Hindlimb muscle (tissue), 1 donor: ENCODE results near the gene TBXAS1. TPM values are rescaled to one million over a fixed set of nuclear protein-coding genes. Genes with fewer than 3 reads are reported as not detected.
"Not testable (repeated sequence)": the region's sequence is repeated elsewhere in the genome, so short reads cannot be mapped to it uniquely, and the experiment has no call there.

Experiments used
- DNase-seq: peaks from one replicate; pipeline ENCODE4 v3.0.0-alpha.2; 2013
- polyA plus RNA-seq: library from polyadenylated mRNA; unstranded; fragments of 120-200 nt; gene quantifications from one replicate; pipeline ENCODE4 v1.2.1, GENCODE V29; 2013; ENCODE audit not compliant: insufficient read length

Gene TBXAS1
- polyA plus RNA-seq, 1 donor, result 6.4 TPM

DNA sequence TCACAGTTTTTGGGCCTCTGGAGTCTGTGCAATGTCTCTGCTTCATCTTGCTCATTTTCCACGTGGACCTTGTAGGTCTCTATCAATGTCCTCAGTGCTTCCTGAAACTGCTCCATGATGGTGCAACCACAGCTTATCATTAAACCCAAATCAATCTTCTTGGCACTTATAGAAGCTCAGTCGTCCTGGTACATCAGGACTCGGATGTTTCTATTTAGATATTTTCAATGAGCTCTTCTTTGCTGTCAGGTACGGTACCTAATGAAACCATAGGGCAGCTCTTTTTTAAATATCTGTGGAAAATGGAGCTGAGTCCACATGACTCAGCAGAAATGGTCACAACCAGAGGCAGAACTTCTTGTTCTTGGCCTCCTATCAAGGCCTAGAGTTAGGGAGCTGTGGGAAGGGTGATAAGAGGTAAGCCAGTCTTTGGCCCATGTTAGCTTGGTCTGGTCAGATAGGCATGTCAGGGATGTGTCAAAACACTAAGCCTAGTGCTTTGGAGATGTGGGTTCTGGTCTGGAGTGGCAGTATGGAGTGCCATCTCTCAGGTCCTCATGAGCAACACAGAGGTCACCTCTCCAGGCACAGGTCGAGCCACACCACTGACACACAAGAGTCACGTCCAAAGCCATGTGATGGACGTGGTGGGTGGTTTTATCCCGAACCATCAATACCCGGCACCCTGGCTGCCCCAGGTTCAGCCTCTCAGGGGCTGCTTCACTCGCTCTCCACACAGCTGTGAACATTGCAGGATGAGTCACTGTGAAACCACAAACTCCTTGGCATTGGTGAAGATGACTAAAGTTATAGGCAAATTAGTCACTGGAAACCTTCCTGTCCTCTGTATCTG, 87.0 kb downstream of the TBXAS1 start:
- no peak for DNase-seq

GRCh38 chr7:139916717-139917395, 87.8 kb downstream of the TBXAS1 start:
- DNase-seq, result no peak

- DNase-seq, result no peak
Observed at GRCh38 chr7:139917851-139918250, 88.8 kb downstream of the TBXAS1 start.

DNA sequence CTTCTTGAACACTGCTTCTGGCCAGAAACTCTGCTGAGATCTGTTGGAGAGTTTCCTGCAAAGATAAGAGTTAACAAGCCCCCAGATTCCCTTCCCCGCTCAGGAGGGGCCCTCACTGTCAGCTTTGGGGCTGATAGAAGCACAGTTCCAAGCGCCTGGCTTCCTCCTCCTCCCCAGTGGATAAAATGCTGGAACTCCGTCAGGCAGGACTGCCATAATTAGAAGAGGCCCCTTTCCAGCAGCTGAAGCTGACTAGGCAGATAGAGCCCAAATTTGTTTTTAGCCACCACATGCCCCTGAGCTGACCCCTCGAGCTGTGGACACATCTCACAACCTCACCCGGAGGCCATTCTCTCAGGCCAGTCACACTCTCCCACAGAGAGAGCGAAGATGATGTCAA, 89.4 kb downstream of the TBXAS1 start:
- peak; percentile 34 for DNase-seq

DNA sequence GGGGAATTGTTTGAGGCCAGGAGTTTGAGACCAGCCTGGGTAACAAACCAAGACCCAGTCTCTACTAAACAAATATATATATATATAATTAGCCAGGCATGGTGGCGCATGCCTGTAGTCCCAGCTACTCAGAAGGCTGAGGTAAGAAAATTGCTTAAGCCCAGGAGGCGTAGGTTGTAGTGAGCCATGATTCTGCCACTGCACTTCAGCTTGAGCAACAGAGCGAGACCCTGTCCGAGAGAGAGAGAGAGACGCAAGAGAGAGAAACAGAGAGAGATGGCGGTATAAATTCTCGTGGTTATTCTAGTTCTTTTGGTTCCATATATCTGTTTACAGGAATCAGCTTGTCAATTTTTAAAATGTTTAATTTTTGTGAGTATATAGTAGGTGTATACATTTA, 94.0 kb downstream of the TBXAS1 start:
- no peak for DNase-seq

GRCh38 chr7:139924461-139924860, 95.4 kb downstream of the TBXAS1 start:
- DNase-seq, result no peak

GRCh38 chr7:139929221-139929620, 100.2 kb downstream of the TBXAS1 start:
- not testable (repeated sequence) for DNase-seq

DNA sequence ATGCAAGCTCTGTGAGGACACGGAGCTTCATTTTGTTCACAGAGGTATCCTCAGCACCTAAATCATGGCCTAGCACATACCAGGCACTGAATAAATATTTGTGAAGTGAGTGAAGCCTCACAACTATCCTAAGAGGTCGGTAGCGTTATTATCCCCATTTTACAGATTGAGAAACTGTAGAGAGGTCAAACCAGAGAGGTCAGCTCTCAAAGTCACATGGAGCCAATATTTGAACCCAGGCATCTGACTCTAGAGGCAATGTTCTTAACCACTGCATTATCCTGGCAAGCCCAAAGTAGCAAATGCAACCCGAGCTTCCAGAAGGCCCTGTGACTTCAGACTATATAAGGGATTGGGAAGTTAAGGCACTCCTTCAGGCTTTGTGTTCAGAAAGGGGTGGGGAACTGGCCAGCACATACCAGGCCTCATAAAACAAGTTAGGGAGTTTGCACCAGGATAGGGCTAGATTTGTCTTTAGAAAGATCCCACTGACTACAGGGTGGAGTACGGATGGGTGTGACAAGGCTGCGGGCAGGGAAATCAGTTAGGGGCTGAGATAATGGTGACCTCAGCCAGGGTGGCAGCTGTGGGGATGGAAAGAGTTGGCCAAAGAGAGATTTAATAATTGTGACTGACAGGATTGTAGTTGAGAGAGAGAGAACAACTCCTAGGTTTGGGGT, 101.4 kb downstream of the TBXAS1 start:
- no peak for DNase-seq

DNA sequence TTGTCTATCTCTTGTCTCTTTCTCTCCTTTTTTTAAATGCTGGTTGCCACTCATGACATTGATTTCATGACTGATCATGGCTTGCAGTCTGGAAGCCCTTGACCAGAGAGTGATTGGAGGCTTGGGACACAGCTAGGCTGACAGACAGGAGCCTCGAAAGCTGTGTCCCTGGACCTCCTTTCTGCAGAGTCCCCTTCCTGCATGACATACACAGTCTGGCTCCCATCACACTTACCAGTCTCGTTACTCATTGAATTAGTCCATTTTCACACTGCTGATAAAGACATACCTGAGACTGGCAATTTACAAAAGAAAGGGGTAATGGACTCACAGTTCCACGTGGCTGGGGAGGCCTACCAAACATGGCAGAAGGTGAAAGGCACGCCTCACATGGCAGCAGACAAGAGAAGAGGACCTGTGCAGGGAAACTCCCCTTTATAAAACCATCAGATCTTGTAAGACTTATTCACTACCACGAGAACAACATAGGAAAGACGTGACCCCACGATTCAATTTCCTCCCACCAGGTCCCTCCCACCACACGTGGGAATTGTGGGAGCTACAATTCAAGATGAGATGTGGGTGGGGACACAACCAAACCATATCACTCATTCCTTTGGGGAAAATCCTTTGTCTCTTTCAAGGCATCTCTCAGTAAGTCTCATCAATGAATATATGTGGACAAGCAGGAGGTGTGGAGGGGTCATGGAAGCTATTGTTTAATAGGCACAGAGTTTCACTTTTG, 102.3 kb downstream of the TBXAS1 start:
- DNase-seq, result no peak

DNA sequence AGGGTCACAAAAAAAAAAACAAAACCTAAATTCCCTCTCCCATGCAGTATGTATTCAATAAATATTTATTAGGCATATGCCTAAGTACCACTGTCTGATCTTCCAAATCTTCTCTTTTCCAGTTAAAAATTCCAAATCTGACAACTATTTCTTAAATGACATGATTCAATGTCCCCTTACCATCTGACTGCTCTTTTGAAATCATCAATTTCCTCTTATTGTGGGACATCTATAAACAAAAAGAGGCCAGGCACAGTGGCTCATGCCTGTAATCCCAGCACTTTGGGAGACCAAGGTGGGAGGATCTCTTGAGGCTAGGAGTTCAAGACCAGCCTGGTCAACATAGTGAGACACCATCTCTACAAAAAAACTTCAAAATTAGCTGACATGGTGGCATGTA, 103.5 kb downstream of the TBXAS1 start:
- DNase-seq, result no peak

GRCh38 chr7:139936760-139937310, 107.8 kb downstream of the TBXAS1 start:
- DNase-seq, result no peak

DNA sequence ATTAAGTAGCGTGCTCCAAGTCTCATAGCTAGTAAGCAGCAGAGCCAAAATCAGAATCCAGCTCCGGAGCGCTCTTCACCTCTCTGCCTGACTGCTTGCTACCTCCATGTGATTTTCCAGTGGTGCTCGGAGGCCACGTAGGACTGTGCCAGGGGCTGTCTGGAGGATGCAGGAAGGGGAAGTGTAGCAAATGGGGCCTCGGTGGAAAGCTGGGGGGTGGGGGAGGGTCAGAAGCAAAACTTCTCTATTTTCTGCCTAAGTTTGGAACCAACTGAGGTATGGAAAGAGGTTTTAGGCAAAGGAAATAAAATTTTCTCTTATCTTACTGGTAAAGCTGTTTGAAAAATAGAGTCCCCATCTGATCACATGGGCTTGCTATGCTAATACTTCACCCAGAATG, 108.7 kb downstream of the TBXAS1 start:
- DNase-seq, result no peak

DNA sequence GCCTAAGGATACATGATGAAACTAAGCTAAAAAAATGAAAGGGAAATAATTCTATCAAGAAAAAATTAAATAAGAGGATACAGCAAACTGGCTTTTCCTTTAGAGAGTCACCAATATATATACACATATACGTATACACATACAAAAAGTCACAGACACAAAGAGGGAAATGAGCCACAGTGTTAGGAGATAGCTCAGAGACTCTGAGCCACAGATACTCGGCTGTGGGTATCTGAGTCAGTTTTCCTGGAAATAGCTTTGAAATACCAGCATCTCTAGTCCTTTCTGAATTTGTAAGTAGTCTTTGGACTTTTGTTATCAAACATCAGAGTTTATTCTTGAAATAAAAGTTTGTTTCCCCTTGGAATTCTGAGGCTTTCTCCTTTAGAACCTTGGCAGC, 111.8 kb downstream of the TBXAS1 start:
- DNase-seq, result no peak

DNA sequence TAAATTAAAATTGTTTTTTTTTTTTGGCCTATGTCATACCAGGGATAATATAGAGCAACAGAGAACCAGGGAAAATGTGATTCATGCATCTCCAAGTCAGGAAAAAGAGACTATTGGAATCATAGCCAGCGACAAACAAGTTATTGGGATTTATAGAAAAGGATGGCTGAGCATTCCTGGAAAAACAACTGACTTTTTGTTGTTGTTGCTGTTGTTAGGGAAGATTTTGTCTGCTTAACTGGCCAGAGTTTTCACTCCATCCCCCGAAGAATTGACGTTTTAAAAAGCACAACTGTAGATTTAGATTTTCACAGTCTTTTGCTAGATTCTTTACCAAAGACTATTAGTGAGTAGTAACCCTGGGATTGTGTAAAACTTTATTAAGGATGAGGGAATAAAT, 112.4 kb downstream of the TBXAS1 start:
- DNase-seq, result peak; percentile 42

DNA sequence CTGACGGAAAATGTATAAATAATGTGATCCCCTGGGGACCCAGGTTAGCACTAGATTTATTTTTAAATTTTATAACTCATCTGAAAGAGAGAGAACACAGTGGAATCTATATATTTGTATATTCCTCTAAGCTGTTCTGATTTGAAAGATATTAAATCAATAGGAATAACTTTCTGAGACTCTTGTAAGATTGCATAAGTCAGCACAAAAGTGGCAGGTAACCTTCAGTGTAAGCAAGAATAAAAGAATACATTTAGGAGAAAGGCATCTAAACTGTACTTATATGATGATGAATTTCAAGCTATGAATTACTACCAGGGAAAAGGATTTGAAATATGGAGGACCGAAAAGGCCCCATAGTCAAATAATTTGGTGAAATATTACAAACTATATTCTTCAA, 112.8 kb downstream of the TBXAS1 start:
- DNase-seq, result no peak

GRCh38 chr7:139942636-139943035, 113.6 kb downstream of the TBXAS1 start:
- no peak for DNase-seq

GRCh38 chr7:139943401-139943800, 114.3 kb downstream of the TBXAS1 start:
- no peak for DNase-seq

DNA sequence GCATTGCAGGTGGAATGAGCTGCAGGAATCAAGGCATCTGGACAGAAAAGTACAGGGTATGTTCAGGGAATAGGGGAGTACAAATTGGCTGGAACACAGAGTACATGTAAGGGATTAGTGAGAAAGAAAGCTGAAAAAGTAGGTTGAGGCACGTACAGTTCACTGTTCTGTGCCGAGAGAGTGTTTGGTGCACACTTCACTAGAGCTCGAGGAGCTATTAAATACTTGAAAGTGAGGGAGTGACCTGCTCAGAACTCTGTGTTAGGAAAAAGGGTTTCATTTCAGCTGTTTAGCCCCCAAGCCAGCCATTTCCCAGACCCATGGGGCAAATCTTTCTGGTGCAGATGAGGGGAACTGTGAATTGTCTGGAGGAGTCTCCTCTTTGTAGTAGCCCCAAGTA, 115.2 kb downstream of the TBXAS1 start:
- no peak for DNase-seq

DNA sequence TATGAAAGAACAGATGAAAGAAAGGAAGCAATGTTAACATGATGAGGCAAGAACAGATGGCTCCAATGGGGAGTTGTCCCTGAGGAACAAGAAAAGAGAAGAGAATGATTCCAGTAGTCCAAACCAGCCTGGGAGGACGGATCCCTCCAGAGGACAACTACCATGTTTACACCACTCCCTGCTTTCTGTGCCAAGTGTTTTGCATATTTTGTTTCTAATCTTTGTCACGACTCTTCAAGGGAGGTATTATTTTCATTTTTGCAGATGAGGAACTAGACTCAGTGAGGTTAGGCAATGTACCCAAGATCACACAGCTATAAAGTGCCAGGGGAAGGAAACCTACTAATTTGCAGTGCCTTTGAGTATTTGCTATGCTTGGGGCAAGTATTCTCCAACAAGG, 117.5 kb downstream of the TBXAS1 start:
- DNase-seq, result no peak

- no peak for DNase-seq
Observed at GRCh38 chr7:139947021-139947420, 118.0 kb downstream of the TBXAS1 start.

DNA sequence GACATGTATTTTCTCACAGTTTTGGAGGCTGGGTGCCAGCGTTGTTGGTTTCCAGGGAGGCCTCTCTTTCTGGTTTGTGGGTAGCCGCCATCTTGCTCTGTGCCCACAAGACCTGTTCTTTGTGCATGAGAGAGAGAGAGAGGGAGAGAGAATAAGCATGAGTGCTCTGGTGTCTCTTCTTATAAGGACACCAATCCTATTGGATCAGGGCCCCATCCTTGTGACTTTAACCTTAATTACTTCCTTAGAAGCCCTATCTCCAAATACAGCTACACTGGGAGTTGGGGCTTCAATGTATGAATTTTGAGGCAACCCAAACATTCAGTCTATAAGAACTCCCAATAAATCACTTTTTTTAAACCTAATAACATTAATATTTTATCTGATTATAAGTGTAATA, 119.1 kb downstream of the TBXAS1 start:
- DNase-seq, result no peak

DNA sequence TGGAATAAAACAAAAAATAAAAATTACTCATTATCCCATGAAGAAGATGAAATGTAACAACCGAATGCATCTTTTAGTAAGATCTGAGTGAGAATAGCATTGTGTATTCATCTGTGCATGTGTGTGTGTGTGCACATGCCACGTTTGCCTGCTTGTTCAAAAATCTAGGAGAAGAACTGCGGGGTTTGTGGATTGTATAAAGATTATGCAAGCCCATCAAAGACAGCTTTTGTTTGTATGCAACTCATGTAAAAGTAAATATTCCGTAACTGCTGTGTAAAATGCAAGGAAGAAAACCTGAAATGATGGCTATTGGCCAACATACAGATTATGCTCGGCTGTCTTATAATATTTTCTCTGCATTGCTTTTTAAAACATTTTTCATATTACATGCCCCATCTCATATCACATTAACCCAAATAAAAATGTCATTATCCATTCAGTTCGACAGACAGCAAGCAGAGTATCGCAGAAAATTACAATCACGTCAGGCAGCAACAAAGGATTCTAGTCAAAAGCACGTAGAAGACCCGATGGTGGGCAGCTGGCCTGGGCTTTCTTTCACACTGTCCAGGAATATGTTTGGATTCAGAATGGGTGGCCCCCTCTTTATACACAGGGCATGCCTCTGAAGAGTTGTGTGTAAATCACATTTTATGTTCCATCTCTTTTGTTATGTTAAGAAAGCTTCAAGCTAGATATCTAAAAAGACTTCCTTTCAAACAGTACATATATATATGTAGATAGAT, 119.7 kb downstream of the TBXAS1 start:
- no peak for DNase-seq
